Keratinocyte (primary cell): ENCODE results near the gene ATF2. TPM values are rescaled to one million over a fixed set of nuclear protein-coding genes. Genes with fewer than 3 reads are reported as not detected.
A peak's percentile ranks its signal among the peaks of the same experiment; 100 is the strongest.

Experiments
- DNase-seq: peaks from one replicate; pipeline ENCODE4 v3.0.0-alpha.2; 2011; ENCODE audit warnings: low read depth, missing footprints, low spot score
- FAIRE-seq: peaks from 2 replicates; lab custom pipeline; 2011; peaks lifted over from hg19 to GRCh38; lab: Jason Lieb, UNC
- H2AFZ ChIP-seq: 2 replicates; pipeline ENCODE4 v1.6.0; 2012; ENCODE audit warnings: low read length, control low read depth, inconsistent platforms; ENCODE audit not compliant: control insufficient read depth
- H3K27ac ChIP-seq: 2 replicates; pipeline ENCODE4 v1.5.1; 2011; ENCODE audit warnings: low read length; ENCODE audit not compliant: control insufficient read depth, insufficient read depth
- H3K27me3 ChIP-seq: 3 replicates; pipeline ENCODE4 v1.6.0; 2011; ENCODE audit warnings: low read length; ENCODE audit not compliant: control insufficient read depth, insufficient read depth; ENCODE audit errors: extremely low read depth
- H3K36me3 ChIP-seq, 2 experiments: 2 replicates in 1 of 2; 3 replicates in 1 of 2; pipeline ENCODE4 v1.5.1; 2011; ENCODE audit warnings: low read length in 2 of 2, mild to moderate bottlenecking in 1 of 2; ENCODE audit not compliant: control insufficient read depth in 2 of 2, insufficient read depth in 2 of 2; ENCODE audit errors: extremely low read depth in 1 of 2
- H3K4me1 ChIP-seq: 3 replicates; pipeline ENCODE4 v1.5.1; 2011; ENCODE audit warnings: low read length; ENCODE audit not compliant: control insufficient read depth, insufficient read depth; ENCODE audit errors: extremely low read depth
- H3K4me2 ChIP-seq: 3 replicates; pipeline ENCODE4 v1.6.0; 2011; ENCODE audit warnings: low read depth, low read length; ENCODE audit not compliant: control insufficient read depth, insufficient read depth; ENCODE audit errors: extremely low read depth
- H3K4me3 ChIP-seq, 3 experiments: fragments of 200-600 bp in 1 of 3; sonication (generic) in 1 of 3; 2 replicates in 2 of 3; 3 replicates in 1 of 3; pipeline ENCODE4 v1.5.1; 2011 to 2016; ENCODE audit warnings: low read length in 3 of 3, mild to moderate bottlenecking in 3 of 3, control low read depth in 2 of 3, inconsistent platforms in 1 of 3, low read depth in 1 of 3, mixed read lengths in 1 of 3, mixed run types in 1 of 3, moderate library complexity in 1 of 3; ENCODE audit not compliant: control insufficient read depth in 2 of 3, insufficient read depth in 2 of 3; ENCODE audit errors: extremely low read depth in 1 of 3
- H3K79me2 ChIP-seq: 2 replicates; pipeline ENCODE4 v1.6.0; 2012; ENCODE audit warnings: low read length; ENCODE audit not compliant: control insufficient read depth, insufficient read depth
- H3K9ac ChIP-seq: 3 replicates; pipeline ENCODE4 v1.6.0; 2011; ENCODE audit warnings: low read length; ENCODE audit not compliant: control insufficient read depth, insufficient read depth; ENCODE audit errors: extremely low read depth
- H3K9me1 ChIP-seq: 3 replicates; pipeline ENCODE4 v1.6.0; 2011; ENCODE audit warnings: low read length; ENCODE audit not compliant: control insufficient read depth, insufficient read depth; ENCODE audit errors: extremely low read depth
- H3K9me3 ChIP-seq: 2 replicates; pipeline ENCODE4 v1.5.1; 2012; ENCODE audit warnings: low read depth, low read length; ENCODE audit not compliant: control insufficient read depth
- H4K20me1 ChIP-seq: 3 replicates; pipeline ENCODE4 v1.6.0; 2011; ENCODE audit warnings: low read length; ENCODE audit not compliant: control insufficient read depth, insufficient read depth; ENCODE audit errors: extremely low read depth
- EZH2 ChIP-seq: IDR thresholded peaks from one replicate; pipeline ENCODE4 v1.6.1; 2012; ENCODE audit warnings: inconsistent platforms, mild to moderate bottlenecking, low read length, moderate library complexity
- dilution Hi-C: fragments of 300-500 bp; cut with MboI; formaldehyde crosslinking; loops from one replicate; pipeline ENCODE4 v1.7.0; 2020; ENCODE audit warnings: low sequenced_read_pairs; ENCODE audit not compliant: extremely low pct_ligation_motif_present
- polyA plus RNA-seq, 5 experiments: library from polyadenylated mRNA; depleted of rRNA in 3 of 5; stranded (reverse) in 3 of 5; stranded (forward) in 1 of 5; unstranded in 1 of 5; fragments of >200 nt; gene quantifications; 1 replicate in 1 of 5; 2 replicates in 3 of 5; 3 replicates in 1 of 5; pipeline versions ENCODE4 v1.2.1 to v1.2.3, GENCODE V29; 2011 to 2012; ENCODE audit warnings: missing spikeins in 2 of 5, low read depth in 1 of 5, low replicate concordance in 1 of 5
- TF ChIP-seq, protein P1 (sequence below), 3 experiments: IDR thresholded peaks in 1 of 3; conservative IDR thresholded peaks in 1 of 3; optimal IDR thresholded peaks in 1 of 3; 2 replicates in 2 of 3; 3 replicates in 1 of 3; pipeline versions ENCODE3 to v1.5.1; 2011; ENCODE audit warnings: low read length in 3 of 3, mild to moderate bottlenecking in 3 of 3, moderate library complexity in 2 of 3, control low read depth in 1 of 3, inconsistent platforms in 1 of 3; ENCODE audit not compliant: insufficient read depth in 2 of 3; ENCODE audit errors: extremely low read depth in 1 of 3

ATF2 gene
- polyA plus RNA-seq, 1 donor (not counting 4 experiments of a cell fraction or from before 2014, with no cell fraction given) = 42.7 TPM

DNA sequence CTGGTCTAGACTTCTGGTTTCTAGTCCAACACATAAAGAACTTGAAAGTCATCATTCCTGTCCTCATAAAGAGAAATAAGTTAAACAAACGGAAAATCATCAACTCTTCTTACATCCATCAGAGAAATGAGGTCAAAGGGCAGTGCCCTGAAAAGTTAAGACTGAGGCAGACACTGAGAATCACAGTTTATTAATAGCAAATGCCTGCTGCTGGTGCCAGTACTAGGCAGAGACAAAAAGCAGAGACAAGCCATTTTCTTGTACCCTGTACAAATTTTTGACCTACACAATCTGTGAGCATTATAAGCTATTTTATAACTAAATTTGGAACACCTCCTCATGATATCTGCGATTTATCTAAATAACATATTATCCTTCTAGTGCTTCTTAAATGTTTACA is 36.8 kb downstream of the ATF2 start:
- dilution Hi-C loops = no loop called here
- peaks cover 2% of the 10 kb centered on the region for H3K79me2 ChIP-seq
- H3K27me3 ChIP-seq = no peaks in the 10 kb centered on the region
- FAIRE-seq = no peak
- no peak overlapping the region for H3K27ac ChIP-seq
- H3K4me3 ChIP-seq = no peak overlapping the region
- DNase-seq = no peak
- peaks cover 0 to 1% of the 10 kb centered on the region in 2 experiments for H3K36me3 ChIP-seq
- no peak overlapping the region for H3K4me2 ChIP-seq
- no peaks in the 10 kb centered on the region for H3K9me3 ChIP-seq
- H4K20me1 ChIP-seq = no peaks in the 10 kb centered on the region
- no peak overlapping the region for H3K9ac ChIP-seq
- no peak overlapping the region for H2AFZ ChIP-seq
- no peaks in the 10 kb centered on the region for H3K9me1 ChIP-seq
- H3K4me1 ChIP-seq = peaks cover 11% of the 10 kb centered on the region
- TF ChIP-seq, protein P1, sequence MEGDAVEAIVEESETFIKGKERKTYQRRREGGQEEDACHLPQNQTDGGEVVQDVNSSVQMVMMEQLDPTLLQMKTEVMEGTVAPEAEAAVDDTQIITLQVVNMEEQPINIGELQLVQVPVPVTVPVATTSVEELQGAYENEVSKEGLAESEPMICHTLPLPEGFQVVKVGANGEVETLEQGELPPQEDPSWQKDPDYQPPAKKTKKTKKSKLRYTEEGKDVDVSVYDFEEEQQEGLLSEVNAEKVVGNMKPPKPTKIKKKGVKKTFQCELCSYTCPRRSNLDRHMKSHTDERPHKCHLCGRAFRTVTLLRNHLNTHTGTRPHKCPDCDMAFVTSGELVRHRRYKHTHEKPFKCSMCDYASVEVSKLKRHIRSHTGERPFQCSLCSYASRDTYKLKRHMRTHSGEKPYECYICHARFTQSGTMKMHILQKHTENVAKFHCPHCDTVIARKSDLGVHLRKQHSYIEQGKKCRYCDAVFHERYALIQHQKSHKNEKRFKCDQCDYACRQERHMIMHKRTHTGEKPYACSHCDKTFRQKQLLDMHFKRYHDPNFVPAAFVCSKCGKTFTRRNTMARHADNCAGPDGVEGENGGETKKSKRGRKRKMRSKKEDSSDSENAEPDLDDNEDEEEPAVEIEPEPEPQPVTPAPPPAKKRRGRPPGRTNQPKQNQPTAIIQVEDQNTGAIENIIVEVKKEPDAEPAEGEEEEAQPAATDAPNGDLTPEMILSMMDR (optimal IDR thresholded peaks at IDR 0.05 in 1 of 3, IDR thresholded peaks at IDR 0.05 in 1 of 3, conservative IDR thresholded peaks at IDR 0.05 in 1 of 3; ENCODE audit: extremely low read depth in 1 of 3, insufficient read depth in 2 of 3, low read length in 3 of 3) = no peak
- TF ChIP-seq EZH2 = no peak

DNA sequence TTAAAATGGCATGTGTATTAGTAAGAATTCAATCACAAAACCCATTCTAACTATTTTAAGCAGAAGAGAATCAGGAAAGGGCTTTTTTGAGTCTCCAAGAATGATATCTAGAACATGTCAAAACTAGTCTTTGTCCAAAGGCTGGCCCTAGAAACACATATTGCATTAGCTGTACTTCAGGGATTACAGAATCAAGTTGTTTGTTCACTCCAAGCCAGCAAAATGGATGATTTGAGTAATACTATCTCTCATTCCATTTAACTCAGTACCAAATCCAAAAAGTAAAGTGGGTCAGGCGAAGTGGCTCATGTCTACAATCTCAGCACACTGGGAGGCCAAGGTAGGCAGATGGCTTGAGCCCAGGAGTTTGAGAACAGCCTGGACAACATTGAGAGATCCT is 41.3 kb downstream of the ATF2 start:
- no peak overlapping the region for H3K4me3 ChIP-seq
- H4K20me1 ChIP-seq = no peaks in the 10 kb centered on the region
- peaks cover 13% of the 10 kb centered on the region for H3K79me2 ChIP-seq
- dilution Hi-C loops = no loop called here
- H3K4me1 ChIP-seq = peaks cover 13% of the 10 kb centered on the region
- no peaks in the 10 kb centered on the region for H3K36me3 ChIP-seq
- peak overlapping the region; percentile 0 for H3K4me2 ChIP-seq
- no peaks in the 10 kb centered on the region for H3K9me1 ChIP-seq
- TF ChIP-seq, protein P1 (optimal IDR thresholded peaks at IDR 0.05 in 1 of 3, IDR thresholded peaks at IDR 0.05 in 1 of 3, conservative IDR thresholded peaks at IDR 0.05 in 1 of 3; ENCODE audit: extremely low read depth in 1 of 3, insufficient read depth in 2 of 3, low read length in 3 of 3) = no peak
- no peak for TF ChIP-seq EZH2
- H3K27ac ChIP-seq = no peak overlapping the region
- no peak overlapping the region for H3K9ac ChIP-seq
- H3K27me3 ChIP-seq = no peaks in the 10 kb centered on the region
- H2AFZ ChIP-seq = no peak overlapping the region
- FAIRE-seq (peak; percentile 44), DNase-seq (no peak)
- no peaks in the 10 kb centered on the region for H3K9me3 ChIP-seq
